Measurements from ENCODE around the gene CASP8.

- TF ChIP-seq FOXK2 (IDR thresholded peaks at IDR 0.05) (no peak), ELF4 (IDR thresholded peaks at IDR 0.05) (no peak), SUZ12 (IDR thresholded peaks at IDR 0.05) (no peak), LEF1 (IDR thresholded peaks at IDR 0.05; ENCODE audit: borderline replicate concordance) (no peak), SP1 (IDR thresholded peaks at IDR 0.05) (no peak), FOXA1 (IDR thresholded peaks at IDR 0.05) (no peak), PKNOX1 (IDR thresholded peaks at IDR 0.05) (no peak), TARDBP (IDR thresholded peaks at IDR 0.05) (no peak), FOXM1 (IDR thresholded peaks at IDR 0.05; ENCODE audit: borderline replicate concordance) (no peak), ARNT (IDR thresholded peaks at IDR 0.05) (no peak)
Observed at GRCh38 chr2:201261906-201262305, 1.6 kb downstream of the CASP8 start.

Measured in HEK293T (cell line).